Prostate gland (tissue), 2 donors: ENCODE data around the gene METTL5.

ENCODE experiments used
- CTCF ChIP-seq, 4 experiments: fragments of 200-600 bp in 2 of 4; fragments of 450-650 bp in 2 of 4; sonication (generic) in 2 of 4; IDR thresholded peaks; 1 replicate in 3 of 4; 2 replicates in 1 of 4; pipeline ENCODE4 v1.5.1; 2016 to 2019; ENCODE audit warnings: antibody characterized with exemption in 4 of 4, mild to moderate bottlenecking in 2 of 4, moderate library complexity in 2 of 4
- POLR2A ChIP-seq: fragments of 450-650 bp; IDR thresholded peaks from one replicate; pipeline ENCODE4 v1.6.1; 2016; ENCODE audit warnings: antibody characterized with exemption, mild to moderate bottlenecking

DNA sequence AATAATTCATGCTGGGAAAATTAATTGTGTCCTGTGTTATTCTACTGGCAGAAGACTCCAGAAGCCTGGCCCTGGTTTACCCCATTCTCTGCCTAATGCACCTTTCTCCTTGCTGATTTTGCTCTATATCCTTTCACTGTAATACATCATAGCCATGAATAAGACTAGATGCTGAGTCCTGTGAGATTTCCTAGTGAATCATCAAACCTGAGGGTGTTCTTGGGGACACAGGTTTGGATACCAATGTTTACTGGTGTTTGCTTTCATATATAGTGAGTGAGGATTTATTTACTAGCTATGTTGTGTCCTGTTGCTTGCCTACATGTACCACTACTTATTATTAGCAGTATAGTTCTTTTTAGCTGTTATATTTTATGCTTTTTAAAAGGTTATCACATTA, 6.5 kb downstream of the METTL5 start:
- TF ChIP-seq CTCF (IDR thresholded peaks at IDR 0.05) (no peak), POLR2A (no peak)
